MCF 10A (cell line): ENCODE measurements around the gene ZDHHC11. TPM values are rescaled to one million over a fixed set of nuclear protein-coding genes. Genes with fewer than 3 reads are reported as not detected.
"Not testable (repeated sequence)": the region's sequence is repeated elsewhere in the genome, so short reads cannot be mapped to it uniquely, and the experiment has no call there.

Experiments
- BruUV-seq: library from RNA; stranded (reverse); fragments of 400-500 nt; replicated peaks from 2 replicates; lab custom pipeline; 2021; lab: Mats Ljungman, UMichigan
- CTCF ChIA-PET: fragments of 300-600 bp; sonication (Branson Sonifier 250); formaldehyde crosslinking; extraction: SDS; loops from one replicate; lab custom pipeline; 2021; ENCODE audit warnings: antibody characterized with exemption, inconsistent platforms; lab: Yijun Ruan, JAX
- POLR2A ChIA-PET: fragments of 300-600, 350-650 bp; sonication (Branson Sonifier 250); formaldehyde crosslinking; extraction: SDS; loops from one replicate; lab custom pipeline; 2020; ENCODE audit warnings: antibody characterized with exemption, inconsistent platforms; lab: Yijun Ruan, JAX
- DNase-seq: peaks from one replicate; pipeline ENCODE4 v3.0.0-alpha.2; 2018; ENCODE audit not compliant: unreplicated experiment
- H3K27ac Mint-ChIP-seq: one replicate; pipeline ENCODE4 v1.8.0; 2022; ENCODE audit warnings: mild to moderate bottlenecking, low read depth, mixed read lengths; ENCODE audit not compliant: unreplicated experiment
- H3K27me3 Mint-ChIP-seq: one replicate; pipeline ENCODE4 v1.8.0; 2022; ENCODE audit warnings: mixed read lengths; ENCODE audit not compliant: insufficient read depth, unreplicated experiment
- H3K36me3 Mint-ChIP-seq: one replicate; pipeline ENCODE4 v1.8.0; 2022; ENCODE audit warnings: mild to moderate bottlenecking, moderate library complexity, mixed read lengths; ENCODE audit not compliant: insufficient read depth, unreplicated experiment
- H3K4me1 Mint-ChIP-seq: one replicate; pipeline ENCODE4 v1.8.0; 2022; ENCODE audit warnings: mixed read lengths; ENCODE audit not compliant: insufficient read depth, unreplicated experiment
- H3K4me3 Mint-ChIP-seq: one replicate; pipeline ENCODE4 v1.8.0; 2022; ENCODE audit warnings: mild to moderate bottlenecking, moderate library complexity, mixed read lengths; ENCODE audit not compliant: unreplicated experiment
- H3K9me3 Mint-ChIP-seq: one replicate; pipeline ENCODE4 v1.8.0; 2022; ENCODE audit warnings: mixed read lengths; ENCODE audit not compliant: unreplicated experiment
- intact Hi-C: fragments of 100-400 bp; cut with micrococcal nuclease; formaldehyde crosslinking; loops from 2 replicates; pipeline ENCODE4 v1.14.1; 2022
- total RNA-seq: library from RNA; stranded (reverse); gene quantifications from 2 replicates; pipeline ENCODE4 v1.2.3, GENCODE V29; 2022
- TF ChIP-seq, protein P1 (sequence below): fragments of 200-600 bp; IDR thresholded peaks from one replicate; pipeline ENCODE4 v1.8.0; 2022; ENCODE audit warnings: antibody characterized with exemption, mild to moderate bottlenecking; ENCODE audit not compliant: unreplicated experiment

ZDHHC11 gene
- total RNA-seq, 1 experiment from 2014 or later = 2.0 TPM

DNA sequence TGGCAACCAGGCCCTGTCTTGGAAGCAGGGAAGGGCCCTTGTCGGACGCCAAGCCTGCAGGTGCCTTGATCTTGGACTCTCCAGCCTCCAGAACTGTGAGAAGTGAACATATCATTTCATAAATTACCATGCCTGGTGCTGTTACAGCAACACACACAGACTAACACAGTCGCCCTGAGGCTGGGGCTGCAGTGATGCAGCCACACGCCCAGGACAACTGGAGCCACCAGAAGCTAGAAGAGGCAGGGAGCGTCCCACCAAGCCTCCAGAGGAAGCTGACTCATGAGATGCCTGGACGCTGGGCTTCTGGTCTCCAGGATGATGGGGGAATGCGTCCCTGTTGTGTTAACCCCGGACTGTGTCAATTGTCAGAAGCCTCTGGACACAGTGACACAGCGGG lies 71.8 kb downstream of the ZDHHC11 start:
- DNase-seq, H3K9me3 Mint-ChIP-seq, H3K4me1 Mint-ChIP-seq, H3K4me3 Mint-ChIP-seq, intact Hi-C loops, H3K36me3 Mint-ChIP-seq, H3K27me3 Mint-ChIP-seq, CTCF ChIA-PET, BruUV-seq, POLR2A ChIA-PET, H3K27ac Mint-ChIP-seq: not testable (repeated sequence)

DNA sequence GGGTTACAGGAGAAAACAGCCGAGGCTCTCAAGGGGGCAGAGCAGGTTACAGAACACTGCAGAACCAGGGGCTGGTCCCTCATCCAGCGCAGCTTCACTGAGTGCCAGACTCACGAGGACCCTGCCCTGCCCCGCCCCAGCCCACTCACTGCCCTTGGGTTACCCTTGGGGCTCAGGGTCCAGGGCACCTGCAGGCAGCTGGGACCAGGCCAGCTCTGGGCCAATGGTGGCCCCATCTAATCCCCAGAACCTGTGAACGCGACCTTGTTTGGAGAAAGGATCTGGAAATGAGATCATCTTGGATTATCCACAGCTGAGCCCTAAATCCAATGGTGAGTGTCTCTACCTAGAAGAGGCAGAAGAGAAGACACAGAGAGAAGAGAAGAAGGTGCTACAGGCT lies 72.4 kb downstream of the ZDHHC11 start:
- POLR2A ChIA-PET, H3K4me3 Mint-ChIP-seq, H3K9me3 Mint-ChIP-seq, H3K36me3 Mint-ChIP-seq, CTCF ChIA-PET, H3K27me3 Mint-ChIP-seq, BruUV-seq, intact Hi-C loops, H3K4me1 Mint-ChIP-seq, H3K27ac Mint-ChIP-seq, DNase-seq: not testable (repeated sequence)

DNA sequence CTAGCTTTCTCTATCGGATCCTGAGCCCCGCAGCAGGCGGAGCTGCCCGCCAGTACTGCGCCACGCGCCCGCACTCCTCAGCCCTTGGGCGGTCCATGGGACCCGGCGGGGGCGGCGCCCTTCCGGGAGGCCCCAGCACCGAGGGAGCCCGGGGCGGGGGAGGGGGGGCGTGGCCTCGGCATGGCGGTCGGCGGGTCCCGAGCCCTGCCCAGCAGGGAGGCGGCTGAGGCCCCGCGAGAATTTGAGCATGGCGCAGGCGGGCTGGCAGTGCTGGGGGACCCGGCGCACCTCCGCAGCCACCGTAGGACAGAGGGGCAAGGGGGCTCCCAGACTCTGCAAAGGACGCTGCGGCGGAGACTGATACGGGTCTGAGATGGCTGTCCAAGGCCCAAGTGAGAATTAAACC lies 73.0 kb downstream of the ZDHHC11 start:
- no peak overlapping the region for H3K27ac Mint-ChIP-seq
- CTCF ChIA-PET = no interaction called here
- TF ChIP-seq, protein P1, sequence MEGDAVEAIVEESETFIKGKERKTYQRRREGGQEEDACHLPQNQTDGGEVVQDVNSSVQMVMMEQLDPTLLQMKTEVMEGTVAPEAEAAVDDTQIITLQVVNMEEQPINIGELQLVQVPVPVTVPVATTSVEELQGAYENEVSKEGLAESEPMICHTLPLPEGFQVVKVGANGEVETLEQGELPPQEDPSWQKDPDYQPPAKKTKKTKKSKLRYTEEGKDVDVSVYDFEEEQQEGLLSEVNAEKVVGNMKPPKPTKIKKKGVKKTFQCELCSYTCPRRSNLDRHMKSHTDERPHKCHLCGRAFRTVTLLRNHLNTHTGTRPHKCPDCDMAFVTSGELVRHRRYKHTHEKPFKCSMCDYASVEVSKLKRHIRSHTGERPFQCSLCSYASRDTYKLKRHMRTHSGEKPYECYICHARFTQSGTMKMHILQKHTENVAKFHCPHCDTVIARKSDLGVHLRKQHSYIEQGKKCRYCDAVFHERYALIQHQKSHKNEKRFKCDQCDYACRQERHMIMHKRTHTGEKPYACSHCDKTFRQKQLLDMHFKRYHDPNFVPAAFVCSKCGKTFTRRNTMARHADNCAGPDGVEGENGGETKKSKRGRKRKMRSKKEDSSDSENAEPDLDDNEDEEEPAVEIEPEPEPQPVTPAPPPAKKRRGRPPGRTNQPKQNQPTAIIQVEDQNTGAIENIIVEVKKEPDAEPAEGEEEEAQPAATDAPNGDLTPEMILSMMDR = no peak
- peaks cover 5% of the 10 kb centered on the region for H3K36me3 Mint-ChIP-seq
- H3K9me3 Mint-ChIP-seq = no peaks in the 10 kb centered on the region
- H3K4me1 Mint-ChIP-seq = no peaks in the 10 kb centered on the region
- no TSS peak for BruUV-seq
- intact Hi-C loops = no loop called here
- DNase-seq = no peak
- H3K4me3 Mint-ChIP-seq = no peak overlapping the region
- H3K27me3 Mint-ChIP-seq = no peaks in the 10 kb centered on the region
- POLR2A ChIA-PET = no interaction called here

DNA sequence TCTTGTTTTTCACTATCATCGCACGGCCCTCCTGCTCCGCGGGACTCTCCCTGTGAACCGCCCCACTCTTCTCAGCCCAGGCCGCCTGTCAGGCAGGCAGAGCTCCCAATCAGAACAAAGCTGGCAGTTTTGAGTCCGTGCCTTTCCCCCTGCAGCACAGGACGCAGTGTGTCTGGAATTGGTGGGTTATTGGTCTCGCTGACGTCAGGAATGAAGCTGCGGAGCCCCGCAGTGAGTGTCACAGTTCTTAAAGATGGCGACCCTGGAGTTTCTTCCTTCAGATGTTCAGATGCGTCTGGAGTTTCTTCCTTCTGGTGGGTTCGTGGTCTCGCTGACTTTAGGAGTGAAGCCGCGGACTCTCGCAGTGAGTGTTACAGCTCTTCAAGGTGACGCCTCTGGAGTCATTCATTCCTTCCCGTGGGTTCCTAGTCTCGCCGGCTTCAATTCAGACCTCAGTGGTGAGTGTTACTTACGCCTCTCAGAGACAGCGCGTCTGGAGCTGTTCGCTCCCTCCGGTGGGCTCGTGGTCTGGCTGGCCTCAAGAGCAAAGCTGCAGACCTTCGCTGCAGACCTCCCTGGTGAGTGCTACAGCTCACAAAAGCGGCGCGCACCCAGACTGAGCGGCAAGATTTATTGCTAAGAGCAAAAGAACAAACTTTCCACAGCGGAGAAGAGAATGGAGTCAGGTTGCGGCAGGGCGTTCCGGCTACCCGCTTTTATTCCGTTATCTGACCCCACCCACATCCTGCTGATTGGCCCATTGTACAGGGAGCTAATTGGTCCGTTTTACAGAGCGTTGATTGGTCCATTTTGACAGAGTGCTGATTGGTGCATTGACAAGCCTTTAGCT lies 73.7 kb downstream of the ZDHHC11 start:
- Mint-ChIP-seq H3K4me1 (no peaks in the 10 kb centered on the region), H3K27me3 (no peaks in the 10 kb centered on the region), H3K27ac (no peak overlapping the region), H3K36me3 (peaks cover 5% of the 10 kb centered on the region), H3K9me3 (no peaks in the 10 kb centered on the region), H3K4me3 (no peak overlapping the region)
- POLR2A ChIA-PET = no interaction called here
- no TSS peak for BruUV-seq
- intact Hi-C loops = no loop called here
- CTCF ChIA-PET = no interaction called here
- TF ChIP-seq, protein P1 = no peak
- DNase-seq = no peak

DNA sequence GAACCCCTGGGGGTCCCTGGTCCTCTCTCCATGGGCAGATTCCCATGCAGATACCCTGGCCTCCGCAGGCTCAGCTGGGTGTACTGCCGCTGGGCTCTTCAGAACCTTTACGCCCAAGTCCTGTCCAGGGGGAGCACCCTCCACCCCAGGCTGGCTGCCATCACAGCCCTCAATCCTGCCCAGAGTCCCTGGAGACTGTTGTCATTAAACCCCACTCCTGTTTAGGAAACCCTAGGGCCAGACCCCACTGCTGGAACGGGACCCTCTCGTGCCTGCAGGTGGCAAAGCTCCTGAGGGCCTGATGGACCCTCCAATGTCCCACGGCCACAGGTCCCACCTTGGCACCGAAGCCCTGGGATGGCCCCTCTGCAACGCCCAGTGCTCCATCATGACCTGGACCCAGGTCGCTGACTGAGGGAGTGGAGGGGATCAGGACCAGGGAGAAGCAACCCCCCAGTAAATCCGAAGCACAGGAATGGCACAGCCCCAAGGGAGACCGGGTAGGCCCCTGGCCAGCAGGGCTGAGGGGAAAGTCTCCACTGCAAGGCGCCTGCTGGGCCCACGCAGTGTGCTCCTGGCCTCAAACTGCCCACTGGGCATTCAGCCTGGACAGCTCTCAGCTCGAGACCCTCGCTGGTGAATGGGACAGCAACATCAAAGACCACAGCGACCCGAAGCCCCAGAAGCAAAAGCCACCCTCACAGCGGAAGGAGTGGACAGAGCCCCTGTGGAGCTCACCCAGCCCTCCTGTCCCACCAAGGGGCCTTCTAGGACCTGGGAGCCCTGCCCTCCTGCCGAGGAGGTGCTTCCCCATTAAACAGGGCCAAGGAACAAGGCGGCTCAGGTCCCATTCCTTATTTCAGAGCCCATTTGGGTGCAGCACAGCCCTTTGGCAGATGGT lies 74.6 kb downstream of the ZDHHC11 start:
- BruUV-seq = no TSS peak
- H3K27ac Mint-ChIP-seq = no peak overlapping the region
- intact Hi-C loops = no loop called here

DNA sequence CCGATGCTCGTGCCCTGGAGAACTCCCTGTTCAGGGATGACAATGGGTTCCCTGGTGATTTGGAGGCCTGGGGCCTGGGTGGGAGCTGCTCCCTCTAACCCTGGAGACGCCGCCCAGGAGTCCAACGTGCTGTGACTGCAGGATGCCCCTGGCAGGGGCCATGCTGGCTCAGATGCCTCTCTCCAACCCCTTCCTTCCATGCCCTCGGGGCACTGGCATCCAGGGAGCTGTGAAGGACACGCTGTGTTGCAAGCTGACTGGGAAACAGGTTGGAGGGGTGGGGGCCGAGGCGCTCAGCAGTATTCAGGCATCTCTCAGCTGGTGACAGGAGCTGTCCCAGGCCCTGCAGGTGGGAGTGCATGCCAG lies 75.2 kb downstream of the ZDHHC11 start:
- H3K9me3 Mint-ChIP-seq, H3K4me3 Mint-ChIP-seq, DNase-seq, H3K36me3 Mint-ChIP-seq, H3K27me3 Mint-ChIP-seq, CTCF ChIA-PET, POLR2A ChIA-PET, H3K4me1 Mint-ChIP-seq, H3K27ac Mint-ChIP-seq, BruUV-seq, intact Hi-C loops: not testable (repeated sequence)

More for the DNA sequence above, 74.6 kb downstream of the ZDHHC11 start:
- Mint-ChIP-seq H3K36me3 (peaks cover 5% of the 10 kb centered on the region), H3K4me1 (no peaks in the 10 kb centered on the region), H3K27me3 (no peaks in the 10 kb centered on the region), H3K9me3 (no peaks in the 10 kb centered on the region), H3K4me3 (no peak overlapping the region)
- ChIA-PET POLR2A (no interaction called here), CTCF (no interaction called here)
- no peak for DNase-seq
- TF ChIP-seq, protein P1 = no peak
